ENCODE measurements around the gene FMN1.

- TF ChIP-seq POLR2AphosphoS5 (IDR thresholded peaks at IDR 0.05; ENCODE audit: borderline replicate concordance, low read depth, low read length), result no peak
- TF ChIP-seq EZH2 (IDR thresholded peaks at IDR 0.05), result no peak
These were observed 252.1 kb downstream of the FMN1 start for GRCh38 chr15:32942401-32942841.

All from SK-N-MC (cell line).